ENCODE measurements around the gene PRKCZ.

The PRKCZ gene

DNA sequence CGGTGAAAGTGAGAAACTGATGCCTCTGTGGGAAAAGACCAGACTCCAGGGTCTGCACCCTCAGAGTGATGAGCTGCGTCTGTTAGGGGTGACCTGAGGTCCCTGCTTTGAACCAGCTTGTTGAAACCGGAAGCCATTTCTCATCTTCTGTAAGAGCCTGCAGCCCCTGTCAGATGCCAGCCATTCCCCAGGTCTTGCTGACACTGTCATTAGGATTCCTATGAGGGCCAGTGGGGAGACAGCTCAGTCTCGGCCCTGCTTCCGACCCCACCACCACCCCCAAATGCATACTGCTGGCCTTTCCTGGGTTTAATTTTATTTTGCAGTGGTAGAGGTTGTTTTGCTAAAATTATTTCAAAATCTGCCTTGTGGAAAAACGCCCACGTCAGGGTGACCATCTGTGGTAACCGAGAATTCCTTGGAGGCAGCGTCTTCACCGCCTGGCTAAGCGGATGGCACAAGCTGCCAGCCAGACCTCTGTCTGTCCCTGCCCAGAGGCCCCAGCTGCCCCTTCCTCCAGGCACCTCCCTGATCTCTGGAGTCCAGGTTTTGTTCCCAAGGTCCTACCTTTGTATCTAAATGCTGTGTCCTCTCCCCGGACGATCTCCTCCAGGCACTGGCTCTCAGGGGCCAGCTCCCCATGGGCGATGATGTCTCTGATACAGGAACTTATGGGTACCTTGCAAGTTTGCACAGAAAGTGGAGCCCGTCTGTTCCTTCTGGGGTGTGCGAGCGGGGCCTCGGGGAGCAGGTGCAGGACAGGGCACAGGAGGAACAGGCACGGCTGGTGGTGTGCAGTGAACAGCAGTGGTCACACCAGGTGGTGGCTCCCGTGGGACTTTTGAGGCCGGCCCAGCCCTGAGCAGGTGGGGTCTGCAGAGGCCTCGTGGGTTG, 49.9 kb downstream of the PRKCZ start:
- H3K36me3 ChIP-seq (replicated peaks; ENCODE audit: low read depth, low read length), result no peaks in the 10 kb centered on the region
- H3K4me1 ChIP-seq (ENCODE audit: low read length), result no peaks in the 10 kb centered on the region
- no peak overlapping the region for H3K9ac ChIP-seq (ENCODE audit: low read length)
- no peaks in the 10 kb centered on the region for H4K20me1 ChIP-seq (ENCODE audit: insufficient read depth, low read length)
- H3K27me3 ChIP-seq (ENCODE audit: low read depth, low read length), result no peaks in the 10 kb centered on the region
- no peaks in the 10 kb centered on the region for H3K9me3 ChIP-seq (ENCODE audit: insufficient read depth, low read length)
- TF ChIP-seq EZH2phosphoT487 (IDR thresholded peaks at IDR 0.05; ENCODE audit: low read depth), result no peak
- TF ChIP-seq, protein P1, sequence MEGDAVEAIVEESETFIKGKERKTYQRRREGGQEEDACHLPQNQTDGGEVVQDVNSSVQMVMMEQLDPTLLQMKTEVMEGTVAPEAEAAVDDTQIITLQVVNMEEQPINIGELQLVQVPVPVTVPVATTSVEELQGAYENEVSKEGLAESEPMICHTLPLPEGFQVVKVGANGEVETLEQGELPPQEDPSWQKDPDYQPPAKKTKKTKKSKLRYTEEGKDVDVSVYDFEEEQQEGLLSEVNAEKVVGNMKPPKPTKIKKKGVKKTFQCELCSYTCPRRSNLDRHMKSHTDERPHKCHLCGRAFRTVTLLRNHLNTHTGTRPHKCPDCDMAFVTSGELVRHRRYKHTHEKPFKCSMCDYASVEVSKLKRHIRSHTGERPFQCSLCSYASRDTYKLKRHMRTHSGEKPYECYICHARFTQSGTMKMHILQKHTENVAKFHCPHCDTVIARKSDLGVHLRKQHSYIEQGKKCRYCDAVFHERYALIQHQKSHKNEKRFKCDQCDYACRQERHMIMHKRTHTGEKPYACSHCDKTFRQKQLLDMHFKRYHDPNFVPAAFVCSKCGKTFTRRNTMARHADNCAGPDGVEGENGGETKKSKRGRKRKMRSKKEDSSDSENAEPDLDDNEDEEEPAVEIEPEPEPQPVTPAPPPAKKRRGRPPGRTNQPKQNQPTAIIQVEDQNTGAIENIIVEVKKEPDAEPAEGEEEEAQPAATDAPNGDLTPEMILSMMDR (IDR thresholded peaks at IDR 0.05; ENCODE audit: low read depth, low read length), result no peak
- H3K79me2 ChIP-seq (ENCODE audit: low read length), result no peaks in the 10 kb centered on the region
- no peak overlapping the region for H3K4me3 ChIP-seq (ENCODE audit: low read length)
- H3K4me2 ChIP-seq (ENCODE audit: low read length), result no peak overlapping the region
- H3K27ac ChIP-seq (ENCODE audit: low read length), result no peak overlapping the region
- H2AFZ ChIP-seq (ENCODE audit: low read depth, low read length), result no peak overlapping the region

DNA sequence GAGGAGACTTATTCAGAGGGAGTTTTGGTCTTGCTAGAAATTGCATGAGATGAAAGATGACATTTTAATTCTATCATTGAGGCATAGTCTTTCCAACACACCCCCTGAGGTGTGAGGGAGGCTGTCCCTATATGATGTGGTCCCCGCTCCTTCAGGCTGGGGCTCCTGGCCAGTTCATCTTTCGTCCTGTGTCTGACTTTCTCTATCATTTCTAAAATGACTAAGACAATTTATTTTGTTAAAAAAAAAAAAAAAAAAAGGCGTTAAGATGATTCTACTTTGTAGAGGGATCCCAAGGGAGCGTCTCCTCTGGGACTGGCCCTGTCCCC, 50.5 kb downstream of the PRKCZ start:
- Histone ChIP-seq H3K27me3 (ENCODE audit: low read depth, low read length) (no peaks in the 10 kb centered on the region), H4K20me1 (ENCODE audit: insufficient read depth, low read length) (no peaks in the 10 kb centered on the region), H3K4me1 (ENCODE audit: low read length) (no peaks in the 10 kb centered on the region), H3K9me3 (ENCODE audit: insufficient read depth, low read length) (no peaks in the 10 kb centered on the region), H3K4me2 (ENCODE audit: low read length) (no peak overlapping the region), H3K79me2 (ENCODE audit: low read length) (no peaks in the 10 kb centered on the region), H2AFZ (ENCODE audit: low read depth, low read length) (no peak overlapping the region), H3K36me3 (replicated peaks; ENCODE audit: low read depth, low read length) (no peaks in the 10 kb centered on the region), H3K4me3 (ENCODE audit: low read length) (no peak overlapping the region), H3K27ac (ENCODE audit: low read length) (no peak overlapping the region), H3K9ac (ENCODE audit: low read length) (no peak overlapping the region)
- no peak for TF ChIP-seq EZH2phosphoT487 (IDR thresholded peaks at IDR 0.05; ENCODE audit: low read depth)
- TF ChIP-seq, protein P1 (IDR thresholded peaks at IDR 0.05; ENCODE audit: low read depth, low read length), result no peak

DNA sequence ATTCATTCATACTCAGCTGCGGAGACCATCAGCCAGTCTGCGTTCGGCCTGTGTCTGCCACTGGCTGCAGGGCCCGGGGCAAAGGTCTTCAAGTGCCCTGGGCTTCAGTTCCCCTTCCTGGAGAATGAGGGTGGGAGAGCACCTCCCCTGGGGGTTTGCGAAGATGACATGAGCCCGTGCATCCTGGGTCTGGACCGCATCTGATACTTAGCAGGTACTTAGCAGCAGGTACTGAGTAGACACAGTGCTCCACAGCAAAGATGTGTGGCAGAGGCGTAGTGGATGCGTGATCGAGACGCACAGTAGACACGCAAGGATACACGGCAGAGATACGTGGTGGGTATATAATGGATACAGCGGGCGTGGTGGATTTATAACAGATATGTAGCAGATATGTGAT, 51.3 kb downstream of the PRKCZ start:
- Histone ChIP-seq H4K20me1 (ENCODE audit: insufficient read depth, low read length) (no peaks in the 10 kb centered on the region), H3K79me2 (ENCODE audit: low read length) (no peaks in the 10 kb centered on the region), H3K27ac (ENCODE audit: low read length) (no peak overlapping the region), H3K4me3 (ENCODE audit: low read length) (no peak overlapping the region), H3K27me3 (ENCODE audit: low read depth, low read length) (no peaks in the 10 kb centered on the region), H3K36me3 (replicated peaks; ENCODE audit: low read depth, low read length) (no peaks in the 10 kb centered on the region), H3K4me2 (ENCODE audit: low read length) (no peak overlapping the region), H3K4me1 (ENCODE audit: low read length) (no peaks in the 10 kb centered on the region), H3K9me3 (ENCODE audit: insufficient read depth, low read length) (no peaks in the 10 kb centered on the region), H3K9ac (ENCODE audit: low read length) (no peak overlapping the region), H2AFZ (ENCODE audit: low read depth, low read length) (no peak overlapping the region)
- TF ChIP-seq, protein P1 (IDR thresholded peaks at IDR 0.05; ENCODE audit: low read depth, low read length), result no peak
- no peak for TF ChIP-seq EZH2phosphoT487 (IDR thresholded peaks at IDR 0.05; ENCODE audit: low read depth)

DNA sequence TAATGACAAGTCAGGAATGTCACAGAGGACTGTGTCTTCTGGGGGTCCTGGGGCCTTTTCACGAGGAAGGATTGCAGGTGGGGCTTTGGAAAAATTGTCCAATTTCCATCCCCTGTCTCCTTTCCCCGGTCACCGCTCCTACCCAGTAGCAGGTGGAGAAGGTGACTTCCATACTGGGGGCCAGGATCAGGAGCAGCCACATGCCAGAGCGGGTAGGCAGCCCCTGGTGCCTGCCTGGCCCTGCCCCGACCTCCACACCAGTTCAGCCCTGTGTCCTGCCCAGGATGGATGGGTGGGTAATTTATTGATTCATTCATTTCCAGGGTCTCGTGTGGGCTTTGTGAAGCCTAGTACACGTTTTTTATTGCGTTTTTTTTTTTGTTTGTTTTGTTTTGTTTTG, 51.7 kb downstream of the PRKCZ start:
- no peak overlapping the region for H3K9ac ChIP-seq (ENCODE audit: low read length)
- no peak for TF ChIP-seq EZH2phosphoT487 (IDR thresholded peaks at IDR 0.05; ENCODE audit: low read depth)
- TF ChIP-seq, protein P1 (IDR thresholded peaks at IDR 0.05; ENCODE audit: low read depth, low read length), result no peak

More for the DNA sequence above, 51.7 kb downstream of the PRKCZ start:
- no peak overlapping the region for H3K27ac ChIP-seq (ENCODE audit: low read length)
- no peak overlapping the region for H3K4me2 ChIP-seq (ENCODE audit: low read length)
- no peaks in the 10 kb centered on the region for H3K9me3 ChIP-seq (ENCODE audit: insufficient read depth, low read length)
- H3K4me3 ChIP-seq (ENCODE audit: low read length), result no peak overlapping the region
- H3K4me1 ChIP-seq (ENCODE audit: low read length), result no peaks in the 10 kb centered on the region
- H3K79me2 ChIP-seq (ENCODE audit: low read length), result no peaks in the 10 kb centered on the region
- H4K20me1 ChIP-seq (ENCODE audit: insufficient read depth, low read length), result no peaks in the 10 kb centered on the region
- no peaks in the 10 kb centered on the region for H3K36me3 ChIP-seq (replicated peaks; ENCODE audit: low read depth, low read length)
- no peak overlapping the region for H2AFZ ChIP-seq (ENCODE audit: low read depth, low read length)
- no peaks in the 10 kb centered on the region for H3K27me3 ChIP-seq (ENCODE audit: low read depth, low read length)

Data from OCI-LY3 (cell line).